Endothelial cell of umbilical vein (primary cell): Measurements from ENCODE around the gene OSBPL9. TPM values are rescaled to one million over a fixed set of nuclear protein-coding genes. Genes with fewer than 3 reads are reported as not detected.

Source experiments
- BruUV-seq: library from RNA; stranded (reverse); fragments of 400-500 nt; replicated peaks from 2 replicates; lab custom pipeline; 2021; lab: Mats Ljungman, UMichigan
- CTCF ChIA-PET: fragments of 300-600, 350-600 bp; sonication (Branson Sonifier 250); formaldehyde crosslinking; loops from one replicate; lab custom pipeline; 2021; ENCODE audit warnings: antibody characterized with exemption, inconsistent platforms; lab: Charles Lee
- POLR2A ChIA-PET: fragments of 300-600, 350-600 bp; sonication (Branson Sonifier 250); formaldehyde crosslinking; loops from one replicate; lab custom pipeline; 2021; ENCODE audit warnings: antibody characterized with exemption, inconsistent platforms; lab: Charles Lee
- DNase-seq: peaks from one replicate; pipeline ENCODE4 v3.0.0-alpha.2; 2011; ENCODE audit warnings: low read depth, low spot score
- FAIRE-seq: peaks from 2 replicates; lab custom pipeline; 2011; peaks lifted over from hg19 to GRCh38; lab: Jason Lieb, UNC
- H2AFZ ChIP-seq: 2 replicates; pipeline ENCODE4 v1.6.0; 2012; ENCODE audit warnings: low read depth, low read length, control low read depth, inconsistent platforms
- H3K27ac ChIP-seq: 2 replicates; pipeline ENCODE4 v1.5.1; 2011; ENCODE audit warnings: low read depth, mild to moderate bottlenecking, control low read depth, low read length, moderate library complexity; ENCODE audit not compliant: insufficient read depth
- H3K27me3 ChIP-seq, 2 experiments: 2 replicates each; pipeline versions ENCODE4 v1.6.0 to v1.6.1; 2011; ENCODE audit warnings: low read length in 2 of 2, mixed read lengths in 1 of 2; ENCODE audit not compliant: control insufficient read depth in 2 of 2, insufficient read depth in 2 of 2
- H3K36me3 ChIP-seq, 2 experiments: 2 replicates in 1 of 2; 3 replicates in 1 of 2; pipeline ENCODE4 v1.5.1; 2011; ENCODE audit warnings: low read length in 2 of 2, mild to moderate bottlenecking in 1 of 2, moderate library complexity in 1 of 2; ENCODE audit not compliant: control insufficient read depth in 2 of 2, insufficient read depth in 2 of 2; ENCODE audit errors: extremely low read depth in 1 of 2
- H3K4me1 ChIP-seq: 3 replicates; pipeline ENCODE4 v1.5.1; 2011; ENCODE audit warnings: mild to moderate bottlenecking, low read length; ENCODE audit not compliant: control insufficient read depth, insufficient read depth; ENCODE audit errors: extremely low read depth
- H3K4me2 ChIP-seq: 2 replicates; pipeline ENCODE4 v1.6.1; 2011; ENCODE audit warnings: low read length, control low read depth, mixed read lengths; ENCODE audit not compliant: insufficient read depth
- H3K4me3 ChIP-seq, 3 experiments: fragments of 200-600 bp in 1 of 3; sonication (generic), shearing (Covaris generic) in 1 of 3; replicated peaks in 1 of 3; 2 replicates each; pipeline ENCODE4 v1.5.1; 2011 to 2016; ENCODE audit warnings: control low read depth in 3 of 3, low read length in 3 of 3, mild to moderate bottlenecking in 2 of 3, inconsistent platforms in 1 of 3, low read depth in 1 of 3, moderate library complexity in 1 of 3; ENCODE audit not compliant: insufficient read depth in 1 of 3
- H3K79me2 ChIP-seq: 2 replicates; pipeline ENCODE4 v1.6.0; 2012; ENCODE audit warnings: low read length, inconsistent platforms; ENCODE audit not compliant: control insufficient read depth, insufficient read depth
- H3K9ac ChIP-seq: replicated peaks from 2 replicates; pipeline ENCODE3; 2011; ENCODE audit warnings: low read length, control low read depth; ENCODE audit not compliant: insufficient read depth; ENCODE audit errors: extremely low read depth
- H3K9me1 ChIP-seq: replicated peaks from 3 replicates; pipeline ENCODE4 v1.6.0; 2011; ENCODE audit warnings: mild to moderate bottlenecking, low read length; ENCODE audit not compliant: control insufficient read depth, insufficient read depth; ENCODE audit errors: extremely low read depth
- H3K9me3 ChIP-seq: replicated peaks from 2 replicates; pipeline ENCODE4 v1.5.1; 2012; ENCODE audit warnings: low read length, inconsistent platforms; ENCODE audit not compliant: control insufficient read depth, insufficient read depth
- H4K20me1 ChIP-seq: replicated peaks from 2 replicates; pipeline ENCODE3; 2011; ENCODE audit warnings: mild to moderate bottlenecking, low read length; ENCODE audit not compliant: control insufficient read depth, insufficient read depth; ENCODE audit errors: extremely low read depth
- CTCF ChIP-seq, 2 donors: IDR thresholded peaks; 1 replicate in 1 of 2; 2 replicates in 1 of 2; pipeline ENCODE4 v1.5.1; 2011; ENCODE audit warnings: low read length in 2 of 2, mild to moderate bottlenecking in 2 of 2, moderate library complexity in 2 of 2, control low read depth in 1 of 2, inconsistent platforms in 1 of 2, low read depth in 1 of 2; ENCODE audit not compliant: insufficient read depth in 1 of 2; ENCODE audit errors: extremely low read depth in 1 of 2
- EZH2 ChIP-seq: IDR thresholded peaks from 2 replicates; pipeline ENCODE4 v1.6.1; 2012; ENCODE audit warnings: borderline replicate concordance, low read depth, mild to moderate bottlenecking, moderate library complexity, low read length, inconsistent platforms; ENCODE audit not compliant: severe bottlenecking
- FOS ChIP-seq: IDR thresholded peaks from 2 replicates; pipeline ENCODE4 v1.6.1; 2011; ENCODE audit warnings: mild to moderate bottlenecking, low read length, moderate library complexity, borderline replicate concordance; ENCODE audit not compliant: insufficient read depth
- GATA2 ChIP-seq: IDR thresholded peaks from 2 replicates; pipeline ENCODE4 v1.7.0; 2011; ENCODE audit warnings: low read depth, mild to moderate bottlenecking, moderate library complexity, mixed read lengths, low read length; ENCODE audit not compliant: insufficient read length, insufficient read depth
- JUN ChIP-seq: IDR thresholded peaks from 2 replicates; pipeline ENCODE4 v1.6.1; 2011; ENCODE audit warnings: borderline replicate concordance, low read depth; ENCODE audit not compliant: insufficient read length, insufficient read depth
- MAX ChIP-seq: IDR thresholded peaks from 2 replicates; pipeline ENCODE4 v1.6.1; 2011; ENCODE audit not compliant: insufficient read depth, insufficient read length
- MYC ChIP-seq: IDR thresholded peaks from one replicate; pipeline ENCODE4 v1.6.1; 2011; ENCODE audit warnings: mild to moderate bottlenecking, low read depth, low read length
- POLR2A ChIP-seq: IDR thresholded peaks from 2 replicates; pipeline ENCODE4 v1.6.1; 2012; ENCODE audit warnings: low read depth, mild to moderate bottlenecking, control low read depth, low read length
- POLR2AphosphoS5 ChIP-seq: IDR thresholded peaks from 2 replicates; pipeline ENCODE4 v1.6.1; 2012; ENCODE audit warnings: low read depth, mild to moderate bottlenecking, control low read depth, low read length, moderate library complexity; ENCODE audit not compliant: insufficient read depth
- dilution Hi-C: fragments of 300-500 bp; cut with MboI; formaldehyde crosslinking; loops from one replicate; pipeline ENCODE4 v1.15.0; 2019; ENCODE audit warnings: low sequenced_read_pairs; ENCODE audit not compliant: extremely low pct_ligation_motif_present
- intact Hi-C: fragments of 100-400 bp; cut with micrococcal nuclease; formaldehyde crosslinking; loops from one replicate; pipeline ENCODE4 v1.10.0; 2022
- polyA plus RNA-seq, 4 experiments: library from polyadenylated mRNA; depleted of rRNA in 3 of 4; stranded (reverse) in 3 of 4; unstranded in 1 of 4; fragments of >200 nt; gene quantifications; 2 replicates each; pipeline versions ENCODE4 v1.2.1 to v1.2.3, GENCODE V29; 2011 to 2012; ENCODE audit warnings: missing spikeins in 1 of 4
- total RNA-seq: library from RNA; stranded (reverse); gene quantifications from 2 replicates; pipeline ENCODE4 v1.2.3, GENCODE V29; 2021

OSBPL9 gene
- total and polyA plus RNA-seq, 2 donors (not counting 3 experiments of a cell fraction or from before 2014, with no cell fraction given) = 46.2 to 80.3 TPM

GRCh38 chr1:51726051-51726450 lies 109.2 kb downstream of the OSBPL9 start:
- Histone ChIP-seq H3K9me3 (no peaks in the 10 kb centered on the region), H2AFZ (no peak overlapping the region), H3K4me3 (no peak overlapping the region), H4K20me1 (no peaks in the 10 kb centered on the region), H3K9ac (no peak overlapping the region), H3K36me3 (no peaks in the 10 kb centered on the region), H3K79me2 (peaks cover 12% of the 10 kb centered on the region), H3K9me1 (no peaks in the 10 kb centered on the region), H3K27ac (no peak overlapping the region), H3K4me2 (no peak overlapping the region), H3K27me3 (no peaks in the 10 kb centered on the region), H3K4me1 (peaks cover 16% of the 10 kb centered on the region)
- DNase-seq = no peak
- dilution Hi-C loops = no loop called here
- ChIA-PET POLR2A (interaction anchor here (0.5 kb wide), 1 partner anchor 479 kb away, joined by 7 read pairs; no protein-coding TSS in a partner anchor), CTCF (interaction anchor here (1.4 kb wide), 1 partner anchor 41 kb away, joined by 6 read pairs; no protein-coding TSS in a partner anchor)
- no peak for TF ChIP-seq MAX
- TF ChIP-seq FOS = no peak
- TF ChIP-seq EZH2 = no peak
- no peak for TF ChIP-seq JUN
- no peak for TF ChIP-seq POLR2A
- no peak for TF ChIP-seq GATA2
- no peak for TF ChIP-seq MYC
- no peak for TF ChIP-seq CTCF (IDR thresholded peaks at IDR 0.05; ENCODE audit: extremely low read depth in 1 of 2, insufficient read depth in 1 of 2, low read depth in 1 of 2, low read length in 2 of 2)
- no peak for TF ChIP-seq POLR2AphosphoS5
- intact Hi-C loops = loop anchor here (5.0 kb wide), 1 partner anchor 99 kb away; no protein-coding TSS in a partner anchor
- no TSS peak for BruUV-seq
- FAIRE-seq = no peak
